Lung (tissue), 12 donors: ENCODE measurements around the gene JUP. TPM values are rescaled to one million over a fixed set of nuclear protein-coding genes. Genes with fewer than 3 reads are reported as not detected.

Experiments used
- ATAC-seq: fragments of 200-7000 bp; cut with Tn5 transposase; one replicate; pipeline ENCODE4 v1.9.1; 2020; ENCODE audit warnings: moderate number of reproducible peaks; ENCODE audit not compliant: insufficient read depth, low FRiP score
- DNase-seq, 3 donors: peaks; one replicate each; pipeline ENCODE4 v3.0.0-alpha.2; 2013 to 2017
- H3K27ac ChIP-seq, 2 donors: one replicate each; pipeline ENCODE4 v1.5.1; 2013; ENCODE audit warnings: mild to moderate bottlenecking in 2 of 2, moderate library complexity in 2 of 2, control low read depth in 1 of 2, inconsistent platforms in 1 of 2, low read depth in 1 of 2, low read length in 1 of 2
- H3K27me3 ChIP-seq, 3 donors: one replicate each; pipeline ENCODE4 v1.5.1; 2013; ENCODE audit warnings: low read length in 2 of 3; ENCODE audit not compliant: control insufficient read depth in 3 of 3, insufficient read depth in 3 of 3
- H3K36me3 ChIP-seq, 4 donors: one replicate each; pipeline ENCODE4 v1.5.1; 2013; ENCODE audit warnings: low read length in 4 of 4, mild to moderate bottlenecking in 1 of 4, moderate library complexity in 1 of 4; ENCODE audit not compliant: control insufficient read depth in 4 of 4, insufficient read depth in 4 of 4
- H3K4me1 ChIP-seq, 5 donors: one replicate each; pipeline ENCODE4 v1.5.1; 2013; ENCODE audit warnings: low read length in 5 of 5, mild to moderate bottlenecking in 2 of 5, moderate library complexity in 1 of 5; ENCODE audit not compliant: control insufficient read depth in 5 of 5, insufficient read depth in 5 of 5
- H3K4me3 ChIP-seq: one replicate; pipeline ENCODE4 v1.5.1; 2013; ENCODE audit warnings: mild to moderate bottlenecking, control low read depth, moderate library complexity
- H3K9ac ChIP-seq, 2 donors: one replicate each; pipeline ENCODE4 v1.5.1; 2013; ENCODE audit warnings: low read length in 2 of 2, control low read depth in 1 of 2; ENCODE audit not compliant: insufficient read depth in 1 of 2
- H3K9me3 ChIP-seq, 4 donors: one replicate each; pipeline ENCODE4 v1.5.1; 2013; ENCODE audit warnings: low read length in 3 of 4, mild to moderate bottlenecking in 1 of 4, moderate library complexity in 1 of 4; ENCODE audit not compliant: control insufficient read depth in 4 of 4, insufficient read depth in 3 of 4
- CTCF ChIP-seq: IDR thresholded peaks from 2 replicates; pipeline ENCODE4 v1.5.1; 2012; ENCODE audit warnings: mild to moderate bottlenecking; ENCODE audit errors: control extremely low read depth, extremely low read depth
- WGBS, 2 donors: extraction: QIAGEN DNeasy Blood & Tissue Kit; methylation state at CpG; one replicate each; pipeline ENCODE4 v1.1.7; 2013; 5-methylcytosine and 5-hydroxymethylcytosine counted together
- polyA plus RNA-seq, 2 donors: library from polyadenylated mRNA; stranded (reverse); fragments of 200-250 nt; gene quantifications; one replicate each; pipeline ENCODE4 v1.2.1, GENCODE V29; 2013
- total RNA-seq, 2 donors: library from RNA; depleted of rRNA in 1 of 2; stranded (reverse); fragments of >200 nt in 1 of 2; gene quantifications; one replicate each; pipeline ENCODE4 v1.2.1, GENCODE V29; 2014 to 2021
- donor health status: control.
- donor health status: control.
- donor health status: Bipolar disorder and iron deficiency.
- donor health status: healthy.
- donor health status: DM: yes; HTN: yes; CAD: no.

The JUP gene
- total and polyA plus RNA-seq, 4 donors: 60.9 to 150 (median 101) TPM

DNA sequence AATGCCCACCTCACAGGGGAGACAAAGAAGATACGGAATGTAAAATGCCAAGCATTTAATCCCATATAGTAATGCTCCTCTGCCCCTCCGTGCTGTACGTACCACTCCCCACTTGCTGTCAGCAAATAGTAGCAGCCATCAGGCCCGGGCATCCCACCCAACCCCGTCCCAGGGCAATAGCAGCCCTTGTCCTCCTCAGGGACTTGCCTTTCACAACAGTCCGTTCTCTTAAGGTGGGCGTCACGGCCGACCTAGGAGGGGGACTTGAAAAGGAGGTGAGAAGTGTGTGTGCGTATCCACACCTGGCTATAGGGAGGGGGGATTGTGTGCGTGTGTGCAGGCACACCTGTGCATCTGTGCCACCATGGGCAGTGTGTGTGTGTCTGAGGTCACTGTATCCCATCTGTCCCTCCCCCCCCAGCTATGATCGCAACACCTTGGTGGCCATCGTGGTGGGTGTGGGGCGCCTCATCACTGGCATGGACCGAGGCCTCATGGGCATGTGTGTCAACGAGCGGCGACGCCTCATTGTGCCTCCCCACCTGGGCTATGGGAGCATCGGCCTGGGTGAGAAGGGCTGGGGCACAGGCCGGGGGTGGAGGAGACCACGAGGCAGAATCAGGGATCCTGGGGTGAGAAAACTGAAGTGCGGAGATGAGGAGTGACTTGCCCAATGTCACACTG lies 30.3 kb upstream of the JUP start:
- Histone ChIP-seq H3K4me1 (peaks cover 0 to 8% (median 4%) of the 10 kb centered on the region in 5 donors), H3K36me3 (peaks cover 0 to 19% (median 5%) of the 10 kb centered on the region in 4 donors), H3K9me3 (no peaks in the 10 kb centered on the region), H3K27ac (no peak overlapping the region), H3K9ac (no peak overlapping the region), H3K4me3 (no peak overlapping the region), H3K27me3 (no peaks in the 10 kb centered on the region)
- DNase-seq (no peak), ATAC-seq (no peak)
- TF ChIP-seq CTCF: no peak
- WGBS, 2 donors: 93% methylated on average over 23 of the region's 23 CpGs

DNA sequence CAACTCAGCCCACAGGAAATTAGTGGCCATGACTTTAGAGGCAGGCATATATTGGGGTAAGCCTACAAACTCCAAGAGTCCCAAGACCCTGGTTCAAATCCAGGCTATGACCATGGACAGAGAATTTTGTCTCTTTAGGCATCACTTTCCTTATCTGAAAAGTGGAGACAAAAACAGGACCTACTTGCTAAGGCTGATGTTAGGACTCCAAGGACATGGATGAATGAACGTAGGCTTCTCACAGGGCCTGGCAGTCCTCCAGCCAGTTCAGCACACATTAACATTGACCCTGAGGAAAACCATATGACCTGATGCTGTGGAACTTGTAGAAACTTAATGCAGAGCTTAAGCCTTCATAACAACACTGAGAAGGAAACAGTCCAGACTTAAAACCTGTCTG lies 27.7 kb upstream of the JUP start:
- WGBS, 2 donors: 58 to 64% methylated on average over 1 of the region's 1 CpG
- TF ChIP-seq CTCF: no peak
- DNase-seq (peak in 1 of 3 donors; percentile 25), ATAC-seq (no peak)
- Histone ChIP-seq H3K4me3 (no peak overlapping the region), H3K9ac (no peak overlapping the region), H3K27me3 (no peaks in the 10 kb centered on the region), H3K36me3 (peaks cover 0 to 19% (median 3%) of the 10 kb centered on the region in 4 donors), H3K27ac (no peak overlapping the region), H3K4me1 (peaks cover 0 to 23% (median 13%) of the 10 kb centered on the region in 5 donors), H3K9me3 (no peaks in the 10 kb centered on the region)

DNA sequence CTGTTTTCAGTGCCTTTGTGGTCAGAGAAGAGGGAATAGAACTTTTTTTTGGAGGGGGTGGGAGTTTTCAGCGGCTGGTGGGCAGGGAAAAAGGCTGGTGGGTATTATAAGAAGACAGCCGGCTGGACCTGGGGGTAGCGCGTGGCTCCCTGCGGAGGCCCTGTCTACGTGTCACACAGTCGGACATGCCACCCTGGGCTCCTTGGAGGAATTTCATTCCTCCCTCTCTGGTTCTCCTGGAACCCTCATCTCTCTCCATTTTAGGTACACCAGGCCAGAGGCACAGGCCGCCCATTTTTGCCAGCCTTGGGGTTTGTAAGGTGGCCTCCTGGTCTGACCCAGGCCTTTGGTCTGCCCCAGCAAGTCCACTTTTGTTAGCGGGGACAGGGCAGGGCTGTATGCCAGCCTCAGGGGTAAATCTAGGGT lies 27.2 kb upstream of the JUP start:
- H3K36me3 ChIP-seq: peaks cover 0 to 16% (median 3%) of the 10 kb centered on the region in 4 donors
- no peak overlapping the region for H3K27ac ChIP-seq
- peak overlapping the region in 1 of 2 donors; percentile 66 for H3K9ac ChIP-seq
- no peak for ATAC-seq
- H3K27me3 ChIP-seq: no peaks in the 10 kb centered on the region
- no peak for DNase-seq
- peaks cover 0 to 23% (median 13%) of the 10 kb centered on the region in 5 donors for H3K4me1 ChIP-seq
- no peaks in the 10 kb centered on the region for H3K9me3 ChIP-seq
- no peak overlapping the region for H3K4me3 ChIP-seq
- 85 to 92% methylated on average over 9 of the region's 9 CpGs for WGBS, 2 donors
- TF ChIP-seq CTCF: no peak
